Stimulated activated naive CD8-positive, alpha-beta T cell treated with anti-CD3 and anti-CD28 coated beads, Interleukin-15, Interleukin-2, amounts not matched to agents 100 ng/mL and 50 ng/mL, for 24 hours (primary cell): ENCODE data around the gene HOTAIR.

Source experiments
- H3K27ac Mint-ChIP-seq: one replicate; pipeline ENCODE4 v1.8.0; 2021; ENCODE audit warnings: mild to moderate bottlenecking, mixed read lengths
- H3K27me3 Mint-ChIP-seq: one replicate; pipeline ENCODE4 v1.8.0; 2021; ENCODE audit warnings: mixed read lengths
- H3K36me3 Mint-ChIP-seq: one replicate; pipeline ENCODE4 v1.8.0; 2021; ENCODE audit warnings: low read depth, mixed read lengths
- H3K4me1 Mint-ChIP-seq: one replicate; pipeline ENCODE4 v1.8.0; 2021; ENCODE audit warnings: low read depth, mixed read lengths
- H3K4me3 Mint-ChIP-seq: one replicate; pipeline ENCODE4 v1.8.0; 2021; ENCODE audit warnings: mild to moderate bottlenecking, mixed read lengths
- H3K9me3 Mint-ChIP-seq: one replicate; pipeline ENCODE4 v1.8.0; 2021; ENCODE audit warnings: mixed read lengths

HOTAIR gene

GRCh38 chr12:53986686-53987483, 12.1 kb upstream of the HOTAIR start:
- H3K9me3 Mint-ChIP-seq = no peaks in the 10 kb centered on the region
- peaks cover 95% of the 10 kb centered on the region for H3K27me3 Mint-ChIP-seq
- H3K36me3 Mint-ChIP-seq = no peaks in the 10 kb centered on the region
- H3K4me1 Mint-ChIP-seq = peaks cover 33% of the 10 kb centered on the region
- no peak overlapping the region for H3K4me3 Mint-ChIP-seq
- H3K27ac Mint-ChIP-seq = no peak overlapping the region

GRCh38 chr12:53985994-53986685, 11.4 kb upstream of the HOTAIR start:
- H3K27me3 Mint-ChIP-seq = peaks cover 95% of the 10 kb centered on the region
- no peak overlapping the region for H3K4me3 Mint-ChIP-seq
- no peak overlapping the region for H3K27ac Mint-ChIP-seq
- peaks cover 33% of the 10 kb centered on the region for H3K4me1 Mint-ChIP-seq
- no peaks in the 10 kb centered on the region for H3K9me3 Mint-ChIP-seq
- H3K36me3 Mint-ChIP-seq = no peaks in the 10 kb centered on the region

GRCh38 chr12:53985692-53985993, 10.9 kb upstream of the HOTAIR start:
- Mint-ChIP-seq H3K36me3 (no peaks in the 10 kb centered on the region), H3K27ac (no peak overlapping the region), H3K27me3 (peaks cover 95% of the 10 kb centered on the region), H3K4me1 (peaks cover 33% of the 10 kb centered on the region), H3K4me3 (no peak overlapping the region), H3K9me3 (no peaks in the 10 kb centered on the region)

GRCh38 chr12:53984901-53985691, 10.3 kb upstream of the HOTAIR start, which contains the start of gene HOXC10:
TSS of gene HOXC10 (plus strand) at chr12:53985146. CDS start at chr12:53985260, 114 bp downstream.
- H3K4me3 Mint-ChIP-seq = peak within 1 kb of the TSS; percentile 13
- no peaks in the 10 kb centered on the region for H3K9me3 Mint-ChIP-seq
- H3K4me1 Mint-ChIP-seq = peaks cover 32% of the 10 kb centered on the region
- H3K27ac Mint-ChIP-seq = peak within 1 kb of the TSS; percentile 15
- peaks cover 95% of the 10 kb centered on the region for H3K27me3 Mint-ChIP-seq
- H3K36me3 Mint-ChIP-seq = no peaks in the 10 kb centered on the region

- peaks cover 22% of the 10 kb centered on the region for H3K4me1 Mint-ChIP-seq
- no peak overlapping the region for H3K27ac Mint-ChIP-seq
- no peak overlapping the region for H3K4me3 Mint-ChIP-seq
- no peaks in the 10 kb centered on the region for H3K36me3 Mint-ChIP-seq
- peaks cover 95% of the 10 kb centered on the region for H3K27me3 Mint-ChIP-seq
- H3K9me3 Mint-ChIP-seq = no peaks in the 10 kb centered on the region
Measured at GRCh38 chr12:53983950-53984572, 9.3 kb upstream of the HOTAIR start.

DNA sequence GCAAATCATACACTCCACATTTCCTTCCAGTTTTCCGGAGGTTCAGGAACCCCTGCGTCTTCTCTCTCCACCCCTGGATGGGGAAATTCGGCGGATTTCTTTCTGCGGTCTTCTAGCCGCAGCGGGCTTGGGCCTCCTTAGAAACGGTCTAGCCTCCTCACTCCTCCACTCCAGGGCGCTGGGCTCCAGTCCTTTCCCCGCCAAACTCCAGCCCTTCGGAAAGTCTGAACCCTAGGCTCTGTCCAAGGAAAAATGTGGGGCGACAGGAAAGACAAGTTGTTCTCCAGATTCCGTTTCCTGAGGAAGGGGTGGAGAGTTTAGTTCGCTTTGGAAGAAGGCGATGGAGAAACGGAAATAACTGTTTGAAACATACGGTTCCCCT, 8.8 kb upstream of the HOTAIR start:
- Mint-ChIP-seq H3K27me3 (peaks cover 95% of the 10 kb centered on the region), H3K9me3 (no peaks in the 10 kb centered on the region), H3K27ac (peak overlapping the region; percentile 31), H3K4me1 (peaks cover 19% of the 10 kb centered on the region), H3K4me3 (no peak overlapping the region), H3K36me3 (no peaks in the 10 kb centered on the region)

- peak overlapping the region; percentile 31 for H3K27ac Mint-ChIP-seq
Measured at GRCh38 chr12:53982648-53983567, 8.2 kb upstream of the HOTAIR start.

GRCh38 chr12:53981634-53982565, 7.1 kb upstream of the HOTAIR start:
- no peak overlapping the region for H3K4me3 Mint-ChIP-seq
- H3K36me3 Mint-ChIP-seq = no peaks in the 10 kb centered on the region
- peaks cover 19% of the 10 kb centered on the region for H3K4me1 Mint-ChIP-seq
- H3K9me3 Mint-ChIP-seq = no peaks in the 10 kb centered on the region
- peaks cover 95% of the 10 kb centered on the region for H3K27me3 Mint-ChIP-seq
- no peak overlapping the region for H3K27ac Mint-ChIP-seq

More at GRCh38 chr12:53982648-53983567, 8.2 kb upstream of the HOTAIR start:
- Mint-ChIP-seq H3K4me1 (peaks cover 19% of the 10 kb centered on the region), H3K36me3 (no peaks in the 10 kb centered on the region), H3K4me3 (no peak overlapping the region), H3K9me3 (no peaks in the 10 kb centered on the region), H3K27me3 (peaks cover 95% of the 10 kb centered on the region)

DNA sequence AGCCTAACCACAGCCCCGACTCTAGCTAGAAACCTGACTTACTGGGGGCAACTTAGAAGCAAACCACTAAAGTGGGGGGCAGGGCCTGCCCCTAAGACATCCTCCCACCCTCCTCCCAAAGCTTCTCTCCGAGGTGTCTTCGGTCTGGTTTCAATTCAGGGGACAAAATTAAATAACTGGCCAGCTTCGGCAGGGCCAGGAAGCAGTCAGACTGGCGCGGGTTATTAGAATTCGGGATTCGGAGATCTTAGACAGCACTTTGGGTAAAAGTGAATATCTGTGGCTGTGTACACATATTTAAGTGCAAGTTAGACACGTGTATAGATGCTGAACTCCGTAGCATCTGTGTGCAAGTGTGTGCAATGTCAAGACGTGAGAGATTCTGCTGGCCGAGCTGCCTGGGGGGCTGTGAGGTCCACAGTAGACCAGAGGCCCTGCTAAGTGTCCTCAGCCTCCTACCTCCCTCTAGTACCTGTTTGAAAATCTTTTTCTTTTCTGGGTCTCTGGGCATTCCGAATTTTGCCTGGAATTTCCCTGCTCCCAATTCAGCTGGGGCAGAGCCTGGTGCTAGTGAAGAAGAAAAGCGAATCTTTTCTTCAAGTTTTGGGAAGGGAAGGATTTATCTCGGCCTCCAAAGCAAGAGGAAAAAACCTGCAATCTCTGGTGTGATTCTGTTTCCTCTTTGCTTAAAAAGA, 6.2 kb upstream of the HOTAIR start:
- H3K4me3 Mint-ChIP-seq = no peak overlapping the region
- H3K27ac Mint-ChIP-seq = no peak overlapping the region
- no peaks in the 10 kb centered on the region for H3K9me3 Mint-ChIP-seq
- peaks cover under 1% of the 10 kb centered on the region for H3K36me3 Mint-ChIP-seq
- peaks cover 96% of the 10 kb centered on the region for H3K27me3 Mint-ChIP-seq
- H3K4me1 Mint-ChIP-seq = peaks cover 13% of the 10 kb centered on the region

GRCh38 chr12:53980104-53980801, 5.5 kb upstream of the HOTAIR start:
- Mint-ChIP-seq H3K9me3 (no peaks in the 10 kb centered on the region), H3K27me3 (peaks cover 97% of the 10 kb centered on the region), H3K4me1 (peaks cover 15% of the 10 kb centered on the region), H3K27ac (no peak overlapping the region), H3K4me3 (no peak overlapping the region), H3K36me3 (peaks cover 5% of the 10 kb centered on the region)

GRCh38 chr12:53978477-53979356, 4.0 kb upstream of the HOTAIR start:
- Mint-ChIP-seq H3K4me1 (peaks cover 13% of the 10 kb centered on the region), H3K27ac (no peak overlapping the region), H3K36me3 (peaks cover 5% of the 10 kb centered on the region), H3K27me3 (peaks cover 94% of the 10 kb centered on the region), H3K4me3 (no peak overlapping the region), H3K9me3 (no peaks in the 10 kb centered on the region)
